Heart left ventricle (tissue), 16 donors: Measurements from ENCODE around the gene KRTDAP. TPM values are rescaled to one million over a fixed set of nuclear protein-coding genes. Genes with fewer than 3 reads are reported as not detected.

Experiments
- ATAC-seq, 4 donors: fragments of 200-7000 bp; cut with Tn5 transposase; one replicate each; pipeline ENCODE4 v1.9.1; 2020 to 2022; ENCODE audit warnings: moderate library complexity in 4 of 4, mild to moderate bottlenecking in 3 of 4, moderate number of reproducible peaks in 1 of 4
- DNase-seq, 5 donors: peaks; one replicate each; pipeline ENCODE4 v3.0.0-alpha.2; 2020
- H3K27ac ChIP-seq, 12 donors: fragments of 200-600 bp; sonication (generic) in 4 of 12; one replicate each; pipeline versions ENCODE4 v1.5.0 to v1.8.0; 2016 to 2022; ENCODE audit warnings: mild to moderate bottlenecking in 2 of 12
- H3K27me3 ChIP-seq, 9 donors: fragments of 200-600 bp; sonication (generic) in 2 of 9; one replicate each; pipeline versions ENCODE4 v1.5.1 to v1.8.0; 2016 to 2022; ENCODE audit warnings: mild to moderate bottlenecking in 3 of 9
- H3K36me3 ChIP-seq, 9 donors: fragments of 200-600 bp; sonication (generic) in 2 of 9; one replicate each; pipeline versions ENCODE4 v1.5.0 to v1.8.0; 2018 to 2022; ENCODE audit warnings: mild to moderate bottlenecking in 2 of 9
- H3K4me1 ChIP-seq, 12 donors: fragments of 200-600 bp; sonication (generic) in 4 of 12; one replicate each; pipeline versions ENCODE4 v1.5.0 to v1.8.0; 2016 to 2022; ENCODE audit warnings: mild to moderate bottlenecking in 3 of 12
- H3K4me3 ChIP-seq, 12 donors: fragments of 200-600 bp; sonication (generic) in 4 of 12; one replicate each; pipeline versions ENCODE4 v1.5.0 to v1.8.0; 2017 to 2022; ENCODE audit warnings: mild to moderate bottlenecking in 9 of 12, moderate library complexity in 4 of 12
- H3K9me3 ChIP-seq, 12 donors: fragments of 200-600 bp; sonication (generic) in 4 of 12; one replicate each; pipeline versions ENCODE4 v1.5.0 to v1.8.0; 2016 to 2022; ENCODE audit warnings: mild to moderate bottlenecking in 1 of 12
- POLR2A ChIP-seq, 2 donors: fragments of 450-650 bp; IDR thresholded peaks; one replicate each; pipeline ENCODE4 v1.6.1; 2017; ENCODE audit warnings: antibody characterized with exemption in 2 of 2, mild to moderate bottlenecking in 2 of 2, moderate library complexity in 2 of 2
- WGBS, 4 donors: extraction: QIAGEN DNeasy Blood & Tissue Kit in 2 of 4; methylation state at CpG; one replicate each; pipeline versions ENCODE4 v1.1.5 to v1.1.7; 2013 to 2018; 5-methylcytosine and 5-hydroxymethylcytosine counted together
- intact Hi-C, 10 donors: fragments of 100-400 bp; cut with DNase I; formaldehyde crosslinking; loops; one replicate each; pipeline versions ENCODE4 v1.11.1 to v1.14.2; 2022
- long read RNA-seq, 3 donors: library from polyadenylated mRNA; unstranded; transcript quantifications; one replicate each; pipeline ENCODE4 v2.0.0, GENCODE V29; 2020 to 2021
- polyA plus RNA-seq, 2 donors: library from polyadenylated mRNA; stranded (reverse); fragments of 200-250 nt; gene quantifications; one replicate each; pipeline ENCODE4 v1.2.3, GENCODE V29; 2013
- total RNA-seq, 9 donors: library from RNA; depleted of rRNA in 2 of 9; stranded (reverse); fragments of >200 nt in 2 of 9; fragmentation: NEBNext Ultra II Directional in 3 of 9; extraction: Animal tissue kit (Norgen Biotek cat#: 25700) in 3 of 9; gene quantifications; one replicate each; pipeline versions ENCODE4 v1.1.0 to v1.2.4, GENCODE V29; 2016 to 2023
- TF ChIP-seq, protein P1 (sequence below), 12 donors: fragments of 200-600 bp; sonication (generic) in 4 of 12; IDR thresholded peaks; one replicate each; pipeline versions ENCODE4 v1.5.0 to v1.8.0; 2018 to 2022; ENCODE audit warnings: antibody characterized with exemption in 12 of 12, mild to moderate bottlenecking in 5 of 12
- donor health status: ischemic (EF 13 %, LVEDD 7.1; RV severe dilation, severe dysfunction).
- donor health status: healthy with polysubstance abuse.
- donor health status: DM: no; HTN: yes; CAD: no.
- donor health status: DM: no; HTN: no; CAD: no.
- donor health status: ischemic (EF 25% LVEDD 6.9; RV normal size, moderate dysfunction).
- donor health status: ischemic (EF 25% LVEDD 5.7; RV mildly dilated, moderate dysfunction).
- donor health status: healthy.
- donor health status: DM: yes; HTN: yes; CAD: no.
- donor health status: ischemic (EF 35%, LVEDD 5.7; RV mildly dilated, moderate dysfunction).
- donor health status: nonischemic (EF 11% LVEDD 7.7; RV severe dilation, severe dysfunction).
- donor health status: DM: yes; HTN: yes; CAD: no.
- donor health status: PGD.
- donor health status: ischemic (EF 29% LVEDD 5.4; RV normal size, mild dysfunction).
- donor health status: nonischemic (EF 23%, LVEDD 6.1; RV moderate dilation, normal function).

KRTDAP gene, protein sequence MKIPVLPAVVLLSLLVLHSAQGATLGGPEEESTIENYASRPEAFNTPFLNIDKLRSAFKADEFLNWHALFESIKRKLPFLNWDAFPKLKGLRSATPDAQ
- total RNA-seq (not detected), polyA plus RNA-seq (not detected)
- long read RNA-seq, donor 1 = 0 reads
- long read RNA-seq, donor 2 = 0 reads
- long read RNA-seq, donor 3 = 0 reads

DNA sequence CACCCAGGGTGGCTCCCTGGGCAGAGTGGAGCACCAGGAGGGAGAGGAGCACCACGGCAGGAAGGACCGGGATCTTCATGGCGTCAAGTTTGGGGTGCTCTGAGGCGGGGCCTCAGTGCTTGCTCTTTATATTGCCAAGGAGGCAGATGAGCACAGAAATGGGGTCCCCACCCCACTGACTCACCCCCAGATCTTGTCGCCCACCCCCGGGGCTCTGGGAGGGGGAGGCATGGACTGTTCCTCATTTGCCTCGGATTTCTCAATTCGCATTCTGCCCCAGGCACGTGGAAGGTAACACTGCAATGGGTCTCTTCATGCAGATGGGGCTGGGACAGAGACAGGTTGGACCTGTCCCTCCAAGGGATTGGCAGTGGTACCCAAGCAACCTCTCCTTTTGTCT, at the start of gene KRTDAP:
TSS of gene KRTDAP (minus strand) at position 101 of the 400 bp plus-strand sequence. CDS start at position 79, 22 bp downstream.
- Histone ChIP-seq H3K4me1 (peaks cover 0 to 5% (median 2%) of the 10 kb centered on the region in 12 donors), H3K27ac (no peak within 1 kb of the TSS), H3K9me3 (no peaks in the 10 kb centered on the region), H3K27me3 (peaks cover 0 to 22% (median 0%) of the 10 kb centered on the region in 9 donors), H3K36me3 (no peaks in the 10 kb centered on the region), H3K4me3 (no peak within 1 kb of the TSS)
- intact Hi-C loops = loop anchor here in 2 of 10 donors (5.0 kb wide), 1 partner anchor 138 kb away; no protein-coding TSS in a partner anchor
- 83 to 93% (median 86%) methylated on average over 9 of the region's 9 CpGs for WGBS, 4 donors
- no peak for TF ChIP-seq POLR2A (IDR thresholded peaks at IDR 0.05)
- TF ChIP-seq, protein P1, sequence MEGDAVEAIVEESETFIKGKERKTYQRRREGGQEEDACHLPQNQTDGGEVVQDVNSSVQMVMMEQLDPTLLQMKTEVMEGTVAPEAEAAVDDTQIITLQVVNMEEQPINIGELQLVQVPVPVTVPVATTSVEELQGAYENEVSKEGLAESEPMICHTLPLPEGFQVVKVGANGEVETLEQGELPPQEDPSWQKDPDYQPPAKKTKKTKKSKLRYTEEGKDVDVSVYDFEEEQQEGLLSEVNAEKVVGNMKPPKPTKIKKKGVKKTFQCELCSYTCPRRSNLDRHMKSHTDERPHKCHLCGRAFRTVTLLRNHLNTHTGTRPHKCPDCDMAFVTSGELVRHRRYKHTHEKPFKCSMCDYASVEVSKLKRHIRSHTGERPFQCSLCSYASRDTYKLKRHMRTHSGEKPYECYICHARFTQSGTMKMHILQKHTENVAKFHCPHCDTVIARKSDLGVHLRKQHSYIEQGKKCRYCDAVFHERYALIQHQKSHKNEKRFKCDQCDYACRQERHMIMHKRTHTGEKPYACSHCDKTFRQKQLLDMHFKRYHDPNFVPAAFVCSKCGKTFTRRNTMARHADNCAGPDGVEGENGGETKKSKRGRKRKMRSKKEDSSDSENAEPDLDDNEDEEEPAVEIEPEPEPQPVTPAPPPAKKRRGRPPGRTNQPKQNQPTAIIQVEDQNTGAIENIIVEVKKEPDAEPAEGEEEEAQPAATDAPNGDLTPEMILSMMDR (IDR thresholded peaks at IDR 0.05) = no peak
- DNase-seq = no peak
- ATAC-seq = no peak

DNA sequence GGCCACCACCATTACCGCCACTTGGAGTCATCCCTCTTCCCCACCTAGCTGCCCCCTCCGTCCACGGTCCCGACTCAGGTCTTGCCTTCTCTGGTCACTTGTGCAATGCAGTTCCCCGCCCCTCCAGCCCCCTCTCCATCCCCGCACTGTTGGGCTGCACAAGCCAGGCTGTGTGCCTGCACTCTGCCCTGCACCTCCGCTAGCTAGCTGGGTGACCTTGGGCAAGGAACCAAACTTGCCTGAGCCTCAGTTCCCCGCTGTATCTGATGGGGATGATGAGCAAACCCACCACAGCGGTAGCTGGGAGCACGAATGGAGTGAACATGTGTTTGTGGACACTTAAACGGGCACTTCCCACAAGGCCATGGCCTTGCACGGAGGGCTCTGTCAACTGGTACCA, 49.6 kb upstream of the KRTDAP start:
- TF ChIP-seq POLR2A (IDR thresholded peaks at IDR 0.05) = no peak
- TF ChIP-seq, protein P1 (IDR thresholded peaks at IDR 0.05) = no peak
- Histone ChIP-seq H3K9me3 (no peaks in the 10 kb centered on the region), H3K4me3 (no peak overlapping the region), H3K4me1 (peaks cover 0 to 10% (median 7%) of the 10 kb centered on the region in 12 donors), H3K36me3 (no peaks in the 10 kb centered on the region), H3K27me3 (peaks cover 0 to 2% (median 0%) of the 10 kb centered on the region in 9 donors), H3K27ac (no peak overlapping the region)
- 93 to 96% (median 94%) methylated on average over 12 of the region's 12 CpGs for WGBS, 4 donors
- ATAC-seq = no peak
- DNase-seq = no peak
- intact Hi-C loops = loop anchor here in 2 of 10 donors (10.0 kb wide), 2 partner anchors 75 to 175 kb away; partner anchors contain the start of genes HAUS5 (in 1 of the 2) and KMT2B (in 1 of the 2)

DNA sequence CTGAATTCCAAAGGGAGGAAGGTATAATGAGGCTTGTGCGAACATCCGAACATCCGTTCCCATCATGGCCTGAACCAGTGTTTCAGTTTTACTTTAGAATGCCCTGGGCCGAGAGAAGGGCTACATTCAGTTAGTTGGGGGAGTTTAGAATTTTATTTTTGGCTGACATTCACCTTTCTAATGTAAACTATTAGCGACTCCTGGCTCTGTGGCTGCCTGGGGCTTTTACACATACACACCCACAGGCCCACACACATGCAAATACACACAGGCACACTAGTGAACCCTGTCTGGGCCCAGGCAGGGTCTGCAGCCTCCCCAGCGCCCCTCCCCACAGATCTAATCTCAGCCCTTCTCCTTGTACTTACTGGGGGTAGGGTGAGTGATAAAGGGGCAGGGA, 49.0 kb upstream of the KRTDAP start:
- Histone ChIP-seq H3K4me3 (no peak overlapping the region), H3K27ac (no peak overlapping the region), H3K9me3 (no peaks in the 10 kb centered on the region), H3K27me3 (peaks cover 0 to 7% (median 2%) of the 10 kb centered on the region in 9 donors), H3K36me3 (no peaks in the 10 kb centered on the region), H3K4me1 (peaks cover 0 to 5% (median 1%) of the 10 kb centered on the region in 12 donors)
- TF ChIP-seq, protein P1 (IDR thresholded peaks at IDR 0.05) = no peak
- TF ChIP-seq POLR2A (IDR thresholded peaks at IDR 0.05) = no peak
- no peak for ATAC-seq
- intact Hi-C loops = no loop called here
- DNase-seq = no peak
- 79 to 88% (median 83%) methylated on average over 6 of the region's 6 CpGs for WGBS, 4 donors

DNA sequence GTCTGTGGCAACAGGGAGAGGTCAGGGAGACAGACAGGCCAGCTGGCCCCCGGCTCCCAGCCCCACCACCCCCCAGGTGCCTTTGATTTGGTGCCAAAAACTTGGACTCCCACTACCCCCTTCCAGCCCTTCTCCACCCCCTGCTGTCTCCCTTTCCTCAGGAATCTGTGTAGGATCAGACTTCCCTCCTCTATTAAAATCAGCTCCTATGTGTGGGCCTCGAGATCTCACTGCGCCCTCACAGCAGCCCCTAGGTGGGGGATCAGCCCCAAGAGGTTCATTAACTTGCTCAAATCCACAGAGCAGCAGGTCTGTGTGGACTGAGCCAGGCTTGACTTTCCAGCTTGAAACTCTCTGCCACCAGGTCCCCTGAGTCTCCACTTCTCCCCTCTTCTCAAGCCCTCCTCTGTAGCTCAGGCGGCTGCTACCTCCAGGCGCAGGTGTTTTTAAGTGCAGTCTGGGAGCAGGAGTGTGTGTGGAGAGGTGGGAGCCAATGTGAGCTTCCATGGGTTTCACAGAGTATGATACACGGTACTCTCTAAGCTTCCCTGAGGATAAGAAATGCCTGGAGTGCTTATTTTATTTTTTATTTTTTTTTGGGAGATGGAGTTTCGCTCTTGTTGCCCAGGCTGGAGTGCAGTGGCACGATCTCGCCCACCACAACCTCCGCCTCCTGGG, 44.7 kb upstream of the KRTDAP start:
- H3K4me1 ChIP-seq = peaks cover 0 to 21% (median 0%) of the 10 kb centered on the region in 12 donors
- peaks cover 5 to 51% (median 26%) of the 10 kb centered on the region in 9 donors for H3K27me3 ChIP-seq
- H3K4me3 ChIP-seq = no peak overlapping the region
- TF ChIP-seq POLR2A (IDR thresholded peaks at IDR 0.05) = no peak
- intact Hi-C loops = no loop called here
- DNase-seq (no peak), ATAC-seq (no peak)
- H3K9me3 ChIP-seq = no peaks in the 10 kb centered on the region
- no peak overlapping the region for H3K27ac ChIP-seq
- WGBS, 4 donors = 67 to 74% (median 70%) methylated on average over 8 to 10 of the region's 10 CpGs
- no peaks in the 10 kb centered on the region for H3K36me3 ChIP-seq
